HepG2 (cell line): ENCODE measurements around the gene SALL2. TPM values are rescaled to one million over a fixed set of nuclear protein-coding genes. Genes with fewer than 3 reads are reported as not detected.

ENCODE experiments used
- ASH2L ChIP-seq: fragments of 300-600, 200-600 bp; sonication (generic); IDR thresholded peaks from 2 replicates; pipeline ENCODE4 v1.7.0; 2017; ENCODE audit warnings: low read depth, mild to moderate bottlenecking, moderate library complexity, mixed read lengths, low read length; ENCODE audit not compliant: insufficient read length
- CBFB ChIP-seq: sonication (generic); formaldehyde crosslinking; IDR thresholded peaks from 2 replicates; pipeline ENCODE4 v1.4.0; 2020; ENCODE audit warnings: missing genetic modification reagents
- CBX1 ChIP-seq: IDR thresholded peaks from one replicate; pipeline ENCODE4 v1.6.1; 2016; ENCODE audit warnings: antibody characterized with exemption, low read depth
- CC2D1A ChIP-seq: sonication (generic); formaldehyde crosslinking; IDR thresholded peaks from 2 replicates; pipeline ENCODE4 v1.8.1; 2023; ENCODE audit warnings: mild to moderate bottlenecking, missing genetic modification reagents
- HNRNPUL1 ChIP-seq: fragments of 200-400 bp; formaldehyde crosslinking; IDR thresholded peaks from 2 replicates; pipeline ENCODE4 v1.6.1; 2017; ENCODE audit warnings: low read depth, mild to moderate bottlenecking, low read length, moderate library complexity
- JDP2 ChIP-seq: sonication (generic); formaldehyde crosslinking; IDR thresholded peaks from 2 replicates; pipeline ENCODE4 v1.8.1; 2022; ENCODE audit warnings: missing genetic modification reagents, borderline replicate concordance
- NCOA5 ChIP-seq: sonication (generic); formaldehyde crosslinking; IDR thresholded peaks from 2 replicates; pipeline ENCODE4 v1.4.0; 2020; ENCODE audit warnings: missing genetic modification reagents
- NR2F1 ChIP-seq, 2 experiments: fragments of 450-650 bp in 1 of 2; formaldehyde crosslinking in 1 of 2; IDR thresholded peaks; 2 replicates each; pipeline versions ENCODE4 v1.5.0 to v1.6.1; 2016 to 2020; ENCODE audit warnings: mild to moderate bottlenecking in 1 of 2, missing compliant biosample characterization in 1 of 2, missing genetic modification reagents in 1 of 2, moderate library complexity in 1 of 2
- PBX2 ChIP-seq: IDR thresholded peaks from 2 replicates; pipeline ENCODE4 v1.6.1; 2016; ENCODE audit warnings: control low read depth
- PTBP1 ChIP-seq: fragments of 200-400 bp; formaldehyde crosslinking; IDR thresholded peaks from 2 replicates; pipeline ENCODE4 v1.6.1; 2018; ENCODE audit warnings: low read length, low read depth; ENCODE audit not compliant: poor library complexity, severe bottlenecking
- SAFB2 ChIP-seq: sonication (generic); formaldehyde crosslinking; IDR thresholded peaks from 2 replicates; pipeline ENCODE4 v1.5.1; 2020; ENCODE audit warnings: missing genetic modification reagents, low read depth, mild to moderate bottlenecking, borderline replicate concordance
- SP4 ChIP-seq: sonication (generic); formaldehyde crosslinking; IDR thresholded peaks from 2 replicates; pipeline ENCODE4 v1.8.1; 2023; ENCODE audit warnings: mild to moderate bottlenecking, missing genetic modification reagents
- SP5 ChIP-seq: IDR thresholded peaks from 2 replicates; pipeline ENCODE4 v1.6.1; 2016; ENCODE audit warnings: low read depth, borderline replicate concordance
- TBX2 ChIP-seq: sonication (generic); formaldehyde crosslinking; IDR thresholded peaks from 2 replicates; pipeline ENCODE4 v1.5.0; 2020; ENCODE audit warnings: missing genetic modification reagents, mild to moderate bottlenecking, borderline replicate concordance
- ZMYM2 ChIP-seq: sonication (generic); formaldehyde crosslinking; IDR thresholded peaks from 2 replicates; pipeline ENCODE4 v1.8.0; 2022; ENCODE audit warnings: mild to moderate bottlenecking, missing genetic modification reagents
- ZNF12 ChIP-seq: sonication (generic); formaldehyde crosslinking; IDR thresholded peaks from 2 replicates; pipeline ENCODE4 v1.5.0; 2020; ENCODE audit warnings: missing genetic modification reagents
- ZNF160 ChIP-seq: sonication (generic); formaldehyde crosslinking; IDR thresholded peaks from 2 replicates; pipeline ENCODE4 v1.8.0; 2022; ENCODE audit warnings: mild to moderate bottlenecking, inconsistent platforms, missing genetic modification reagents
- ZNF326 ChIP-seq: sonication (generic); formaldehyde crosslinking; IDR thresholded peaks from 2 replicates; pipeline ENCODE4 v1.4.0; 2020; ENCODE audit warnings: missing genetic modification reagents, borderline replicate concordance
- ZNF496 ChIP-seq: sonication (generic); formaldehyde crosslinking; IDR thresholded peaks from 2 replicates; pipeline ENCODE4 v1.8.1; 2023; ENCODE audit warnings: mild to moderate bottlenecking, moderate library complexity, missing genetic modification reagents; ENCODE audit not compliant: insufficient replicate concordance
- ZNF550 ChIP-seq: sonication (generic); formaldehyde crosslinking; IDR thresholded peaks from 2 replicates; pipeline ENCODE4 v1.4.0; 2020; ENCODE audit warnings: mild to moderate bottlenecking, missing genetic modification reagents, borderline replicate concordance
- ZNF710 ChIP-seq: sonication (generic); formaldehyde crosslinking; IDR thresholded peaks from 2 replicates; pipeline ENCODE4 v1.5.0; 2020; ENCODE audit warnings: mild to moderate bottlenecking, missing genetic modification reagents, borderline replicate concordance
- ZSCAN21 ChIP-seq: sonication (generic); formaldehyde crosslinking; IDR thresholded peaks from 2 replicates; pipeline ENCODE4 v1.8.0; 2022; ENCODE audit warnings: mild to moderate bottlenecking, missing genetic modification reagents, moderate library complexity, borderline replicate concordance
- ZSCAN22 ChIP-seq: sonication (generic); formaldehyde crosslinking; IDR thresholded peaks from 2 replicates; pipeline ENCODE4 v1.4.0; 2020; ENCODE audit warnings: mild to moderate bottlenecking, missing genetic modification reagents
- ZSCAN29 ChIP-seq: sonication (generic); formaldehyde crosslinking; conservative IDR thresholded peaks from 2 replicates; pipeline ENCODE4 v1.4.0; 2020; ENCODE audit warnings: mild to moderate bottlenecking, missing genetic modification reagents
- polyA plus RNA-seq, 8 experiments: library from polyadenylated mRNA; depleted of rRNA in 3 of 8; stranded (reverse) in 7 of 8; unstranded in 1 of 8; fragments of >200 nt; fragmentation: Illumina TruSeq in 4 of 8; extraction: Trizol in 4 of 8; gene quantifications; 2 replicates each; pipeline versions ENCODE4 v1.2.1 to v1.2.3, GENCODE V29; 2011 to 2016; ENCODE audit warnings: low read depth in 4 of 8, missing spikeins in 1 of 8, mixed read lengths in 1 of 8; ENCODE audit not compliant: insufficient read depth in 1 of 8
- total RNA-seq, 5 experiments: library from RNA; depleted of rRNA; stranded (reverse); fragments of >200 nt; fragmentation: Illumina TruSeq; extraction: Trizol; gene quantifications; 2 replicates each; pipeline ENCODE4 v1.2.3, GENCODE V29; 2016; ENCODE audit warnings: low read depth in 1 of 5
- TF ChIP-seq, protein P1 (sequence below): sonication (generic); formaldehyde crosslinking; IDR thresholded peaks from 2 replicates; pipeline ENCODE4 v1.4.0; 2020; ENCODE audit warnings: missing genetic modification reagents

The SALL2 gene
- total and polyA plus RNA-seq, 2 of the 13 experiments (the other 11 are each of a cell fraction or from before 2014, with no cell fraction given), result 4.9 to 5.8 TPM

GRCh38 chr14:21476925-21477681 lies 49.0 kb downstream of the SALL2 start, which contains the start of the genes RAB2B and TOX4 (continued):
- peak; percentile 61 for TF ChIP-seq ZNF160 (CRISPR knock-in tag)
- TF ChIP-seq CC2D1A (CRISPR knock-in tag), result peak; percentile 72; the same call in 1 of the 2 replicates
- peak; percentile 67; the same call in 1 of the 2 replicates for TF ChIP-seq ZNF710 (CRISPR knock-in tag)
- peak; percentile 80 for TF ChIP-seq CBX1
- TF ChIP-seq SAFB2 (CRISPR knock-in tag), result peak; percentile 75; the same call in 1 of the 2 replicates
- TF ChIP-seq, protein P1, sequence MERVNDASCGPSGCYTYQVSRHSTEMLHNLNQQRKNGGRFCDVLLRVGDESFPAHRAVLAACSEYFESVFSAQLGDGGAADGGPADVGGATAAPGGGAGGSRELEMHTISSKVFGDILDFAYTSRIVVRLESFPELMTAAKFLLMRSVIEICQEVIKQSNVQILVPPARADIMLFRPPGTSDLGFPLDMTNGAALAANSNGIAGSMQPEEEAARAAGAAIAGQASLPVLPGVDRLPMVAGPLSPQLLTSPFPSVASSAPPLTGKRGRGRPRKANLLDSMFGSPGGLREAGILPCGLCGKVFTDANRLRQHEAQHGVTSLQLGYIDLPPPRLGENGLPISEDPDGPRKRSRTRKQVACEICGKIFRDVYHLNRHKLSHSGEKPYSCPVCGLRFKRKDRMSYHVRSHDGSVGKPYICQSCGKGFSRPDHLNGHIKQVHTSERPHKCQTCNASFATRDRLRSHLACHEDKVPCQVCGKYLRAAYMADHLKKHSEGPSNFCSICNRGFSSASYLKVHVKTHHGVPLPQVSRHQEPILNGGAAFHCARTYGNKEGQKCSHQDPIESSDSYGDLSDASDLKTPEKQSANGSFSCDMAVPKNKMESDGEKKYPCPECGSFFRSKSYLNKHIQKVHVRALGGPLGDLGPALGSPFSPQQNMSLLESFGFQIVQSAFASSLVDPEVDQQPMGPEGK, result peak; percentile 72
- TF ChIP-seq ZSCAN22 (CRISPR knock-in tag), result 0 out of 2 replicates have a peak, but pooled peaks have one; percentile 47
- TF ChIP-seq ASH2L, result peak; percentile 99
- no peak; the same call in 1 of the 2 replicates for TF ChIP-seq TBX2 (CRISPR knock-in tag)
- peak; percentile 61 for TF ChIP-seq SP4 (CRISPR knock-in tag)
- TF ChIP-seq JDP2 (CRISPR knock-in tag), result peak; percentile 42; the same call in 1 of the 2 replicates
- 0 out of 2 replicates have a peak, but pooled peaks have one; percentile 42 for TF ChIP-seq ZNF12 (CRISPR knock-in tag)
- no peak for TF ChIP-seq NR2F1 (CRISPR knock-in tag; IDR thresholded peaks at IDR 0.05)
- TF ChIP-seq ZSCAN21 (CRISPR knock-in tag), result peak; percentile 58; the same call in 1 of the 2 replicates
- TF ChIP-seq ZSCAN29 (CRISPR knock-in tag), result 0 out of 2 replicates have a peak, but pooled peaks have one; percentile 34
- no peak for TF ChIP-seq HNRNPUL1
- no peak for TF ChIP-seq ZMYM2 (CRISPR knock-in tag)
- TF ChIP-seq NCOA5 (CRISPR knock-in tag), result no peak
- 0 out of 2 replicates have a peak, but pooled peaks have one; percentile 32 for TF ChIP-seq PBX2
- peak; percentile 17; the same call in 1 of the 2 replicates for TF ChIP-seq SP5
- no peak for TF ChIP-seq ZNF496 (CRISPR knock-in tag)
- no peak for TF ChIP-seq ZNF326 (CRISPR knock-in tag)
- TF ChIP-seq ZNF550 (CRISPR knock-in tag), result peak; percentile 82; the same call in 1 of the 2 replicates
- no peak for TF ChIP-seq PTBP1
- peak; percentile 78 for TF ChIP-seq CBFB (CRISPR knock-in tag)
